Neutrophil (primary cell): ENCODE results near the gene ZNF701.
"Not testable (repeated sequence)": the region's sequence is repeated elsewhere in the genome, so short reads cannot be mapped to it uniquely, and the experiment has no call there.

Experiments used
- H3K27ac ChIP-seq: fragments of 200-600 bp; sonication (generic); 2 replicates; pipeline ENCODE4 v1.5.1; 2016; ENCODE audit warnings: mild to moderate bottlenecking, moderate library complexity
- H3K27me3 ChIP-seq: fragments of 200-600 bp; sonication (generic); 2 replicates; pipeline ENCODE4 v1.6.0; 2016; ENCODE audit warnings: mild to moderate bottlenecking
- H3K36me3 ChIP-seq: fragments of 200-600 bp; sonication (generic); 2 replicates; pipeline ENCODE4 v1.5.1; 2017
- H3K4me1 ChIP-seq, 2 experiments: fragments of 200-600 bp in 1 of 2; sonication (generic) in 1 of 2; 1 replicate in 1 of 2; 2 replicates in 1 of 2; pipeline versions ENCODE4 v1.5.1 to v1.6.1; 2013 to 2016; ENCODE audit warnings: low read depth in 1 of 2, low read length in 1 of 2, mild to moderate bottlenecking in 1 of 2, moderate library complexity in 1 of 2; ENCODE audit not compliant: control insufficient read depth in 1 of 2, insufficient read depth in 1 of 2
- H3K4me3 ChIP-seq, 2 experiments: fragments of 200-600 bp in 1 of 2; sonication (generic) in 1 of 2; 1 replicate in 1 of 2; 2 replicates in 1 of 2; pipeline ENCODE4 v1.5.1; 2013 to 2016; ENCODE audit warnings: low read depth in 1 of 2, low read length in 1 of 2, mild to moderate bottlenecking in 1 of 2, moderate library complexity in 1 of 2
- H3K9me3 ChIP-seq: fragments of 200-600 bp; sonication (generic); 2 replicates; pipeline ENCODE4 v1.5.1; 2016
- CTCF ChIP-seq: fragments of 200-600 bp; sonication (generic); IDR thresholded peaks from 2 replicates; pipeline ENCODE4 v1.5.1; 2016; ENCODE audit warnings: antibody characterized with exemption

The ZNF701 gene

GRCh38 chr19:52590728-52591127, 20.6 kb downstream of the ZNF701 start:
- H3K9me3 ChIP-seq = peaks cover 7% of the 10 kb centered on the region
- H3K27ac ChIP-seq = no peak overlapping the region
- no peaks in the 10 kb centered on the region for H3K4me1 ChIP-seq
- H3K4me3 ChIP-seq = no peak overlapping the region
- H3K36me3 ChIP-seq = peaks cover 43% of the 10 kb centered on the region
- TF ChIP-seq CTCF = no peak
- H3K27me3 ChIP-seq = no peaks in the 10 kb centered on the region

- H3K4me1 ChIP-seq = no peaks in the 10 kb centered on the region
- H3K27me3 ChIP-seq = no peaks in the 10 kb centered on the region
- no peak overlapping the region for H3K27ac ChIP-seq
- peaks cover 18% of the 10 kb centered on the region for H3K9me3 ChIP-seq
- peaks cover 50% of the 10 kb centered on the region for H3K36me3 ChIP-seq
- TF ChIP-seq CTCF = no peak
- no peak overlapping the region for H3K4me3 ChIP-seq
Observed at GRCh38 chr19:52592301-52592700, 22.2 kb downstream of the ZNF701 start.

- H3K9me3 ChIP-seq = peaks cover 21% of the 10 kb centered on the region
- not testable (repeated sequence) for H3K4me1 ChIP-seq, H3K27ac ChIP-seq, H3K4me3 ChIP-seq, H3K27me3 ChIP-seq
- H3K36me3 ChIP-seq = peaks cover 50% of the 10 kb centered on the region
Observed at GRCh38 chr19:52593441-52593840, 23.4 kb downstream of the ZNF701 start.

- H3K9me3 ChIP-seq = peaks cover 21% of the 10 kb centered on the region
- peaks cover 12% of the 10 kb centered on the region for H3K36me3 ChIP-seq
- H3K4me3 ChIP-seq = no peak overlapping the region
- TF ChIP-seq CTCF = no peak
- H3K27ac ChIP-seq = no peak overlapping the region
- no peaks in the 10 kb centered on the region for H3K27me3 ChIP-seq
- peaks cover 16 to 23% of the 10 kb centered on the region in 2 experiments for H3K4me1 ChIP-seq
Observed at GRCh38 chr19:52599241-52599640, 29.2 kb downstream of the ZNF701 start.

- no peak for TF ChIP-seq CTCF
- peaks cover 20% of the 10 kb centered on the region for H3K9me3 ChIP-seq
- H3K4me3 ChIP-seq = peak overlapping the region; percentile 81 to 88
- peak overlapping the region; percentile 70 for H3K27ac ChIP-seq
- H3K4me1 ChIP-seq = peaks cover 16 to 23% of the 10 kb centered on the region in 2 experiments
- H3K27me3 ChIP-seq = no peaks in the 10 kb centered on the region
- peaks cover 7% of the 10 kb centered on the region for H3K36me3 ChIP-seq
Observed at GRCh38 chr19:52600639-52601024, 30.5 kb downstream of the ZNF701 start.

- Histone ChIP-seq H3K4me1 (peaks cover 16 to 23% of the 10 kb centered on the region in 2 experiments), H3K36me3 (peaks cover under 1% of the 10 kb centered on the region), H3K27me3 (no peaks in the 10 kb centered on the region), H3K9me3 (peaks cover 14% of the 10 kb centered on the region), H3K4me3 (peak overlapping the region; percentile 81 to 88), H3K27ac (peak overlapping the region; percentile 70)
- TF ChIP-seq CTCF = peak; percentile 77
Observed at GRCh38 chr19:52601025-52601973, 31.2 kb downstream of the ZNF701 start.

GRCh38 chr19:52601974-52602366, 31.9 kb downstream of the ZNF701 start:
- peaks cover 16 to 23% of the 10 kb centered on the region in 2 experiments for H3K4me1 ChIP-seq
- H3K36me3 ChIP-seq, H3K9me3 ChIP-seq, H3K27me3 ChIP-seq: not testable (repeated sequence)
- peak overlapping the region; percentile 70 for H3K27ac ChIP-seq
- H3K4me3 ChIP-seq = peak overlapping the region; percentile 81 to 88
